Subcutaneous adipose tissue (tissue), 4 donors: ENCODE results near the gene TRAM2. TPM values are rescaled to one million over a fixed set of nuclear protein-coding genes. Genes with fewer than 3 reads are reported as not detected.

ENCODE experiments used
- CTCF ChIP-seq: fragments of 450-650 bp; IDR thresholded peaks from one replicate; pipeline ENCODE4 v1.5.1; 2016; ENCODE audit warnings: low read depth, mild to moderate bottlenecking, control low read depth, antibody characterized with exemption, moderate library complexity
- total RNA-seq, 4 donors: library from RNA; depleted of rRNA; stranded (reverse); fragments of >200 nt; gene quantifications; one replicate each; pipeline ENCODE4 v1.1.0, GENCODE V29; 2016

Gene TRAM2
- total RNA-seq, 4 donors from 2014 or later: 18.3 to 39.1 (median 27.6) TPM

DNA sequence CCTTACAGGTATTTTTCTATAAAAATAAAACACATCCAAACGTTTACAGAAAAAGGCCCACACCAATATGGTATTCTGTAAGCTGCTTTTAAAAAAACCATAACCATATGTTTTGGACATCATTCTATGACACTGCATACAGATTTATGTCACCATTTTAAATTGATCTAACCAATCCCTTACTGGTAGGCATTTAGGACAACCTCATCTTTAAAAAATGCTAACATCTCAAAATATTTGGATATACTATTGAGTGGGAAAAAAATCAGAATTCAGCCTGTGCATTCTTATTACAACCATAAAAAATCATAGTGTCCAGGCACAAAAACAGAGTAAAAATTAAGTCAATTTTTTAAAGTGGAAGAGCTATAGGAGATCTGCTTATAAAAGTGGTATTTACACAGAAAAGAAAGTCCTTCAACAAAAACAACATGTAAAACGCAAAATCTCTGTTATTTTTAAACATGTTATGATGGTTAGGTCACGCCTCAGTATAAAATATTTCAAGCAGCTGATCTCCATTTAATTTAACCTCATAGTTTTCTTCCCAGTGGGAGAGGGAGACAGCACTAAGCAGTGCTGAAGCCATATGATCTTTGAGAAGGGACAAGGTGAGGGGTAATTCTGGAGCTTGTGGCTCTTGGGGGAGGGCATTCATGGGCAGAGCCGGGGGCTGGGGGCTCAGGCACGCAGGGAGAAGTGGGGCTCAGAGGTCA is 21.2 kb downstream of the TRAM2 start:
- TF ChIP-seq CTCF: no peak

- TF ChIP-seq CTCF: no peak
Measured at GRCh38 chr6:52554684-52555280, 22.1 kb downstream of the TRAM2 start.

GRCh38 chr6:52553719-52554118 is 23.1 kb downstream of the TRAM2 start:
- TF ChIP-seq CTCF: no peak

DNA sequence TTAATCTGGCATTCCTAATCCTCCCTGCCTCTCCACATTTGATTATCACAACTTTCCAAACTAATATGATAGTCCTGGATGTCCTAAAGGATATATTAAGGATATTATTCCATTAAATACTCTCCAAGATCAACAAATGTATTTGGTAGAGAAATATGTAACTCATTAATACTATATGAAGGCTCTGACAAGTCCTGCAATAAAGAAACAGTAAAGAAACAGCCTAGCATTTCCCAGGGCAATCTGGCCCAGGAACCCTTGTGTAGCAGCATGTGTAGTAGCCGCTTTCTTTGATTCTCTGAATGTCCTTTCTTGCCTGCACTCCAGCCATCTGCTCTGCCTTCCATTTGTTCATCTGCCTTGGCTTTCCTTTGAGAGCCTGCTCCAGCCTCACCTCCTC is 23.7 kb downstream of the TRAM2 start:
- no peak for TF ChIP-seq CTCF

GRCh38 chr6:52552278-52552643 is 24.6 kb downstream of the TRAM2 start:
- no peak for TF ChIP-seq CTCF

DNA sequence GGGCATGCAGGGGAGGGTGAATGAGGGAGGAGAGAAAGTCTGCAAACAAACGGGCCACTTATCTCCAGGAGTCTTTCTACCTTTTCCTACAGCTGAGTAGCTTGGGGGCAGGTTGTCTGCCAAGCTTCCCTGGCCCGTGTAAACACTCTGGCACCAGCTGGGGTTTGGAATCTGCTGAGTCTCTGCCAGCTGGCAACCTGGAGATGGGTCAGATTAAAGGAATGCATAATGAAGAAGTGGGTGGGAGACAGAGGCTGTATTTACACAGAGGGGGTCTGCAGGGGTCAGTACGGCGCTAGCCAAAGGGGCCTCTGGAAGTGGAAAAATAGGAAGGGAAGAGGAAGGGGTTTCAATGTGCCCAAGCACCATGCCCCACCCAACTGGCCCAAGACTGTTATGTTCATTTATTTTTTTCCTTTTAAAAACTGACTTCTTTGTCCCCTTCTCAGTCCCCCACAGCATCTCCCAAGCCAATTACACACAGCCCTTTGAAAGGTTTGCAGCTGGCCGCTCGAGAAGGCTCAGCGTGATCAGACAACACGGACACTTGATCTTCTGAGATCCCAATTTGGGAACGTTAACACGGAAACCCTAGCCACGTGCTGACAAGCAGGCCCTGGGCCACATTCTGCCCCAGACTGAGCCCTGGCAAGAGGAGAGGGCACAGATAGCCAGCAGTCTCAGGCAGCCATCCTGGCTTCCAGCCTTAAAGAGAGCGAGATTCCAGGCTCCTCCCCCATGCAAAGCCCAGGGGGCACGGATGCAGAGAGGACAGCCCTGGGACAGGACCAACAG is 25.2 kb downstream of the TRAM2 start:
- no peak for TF ChIP-seq CTCF

DNA sequence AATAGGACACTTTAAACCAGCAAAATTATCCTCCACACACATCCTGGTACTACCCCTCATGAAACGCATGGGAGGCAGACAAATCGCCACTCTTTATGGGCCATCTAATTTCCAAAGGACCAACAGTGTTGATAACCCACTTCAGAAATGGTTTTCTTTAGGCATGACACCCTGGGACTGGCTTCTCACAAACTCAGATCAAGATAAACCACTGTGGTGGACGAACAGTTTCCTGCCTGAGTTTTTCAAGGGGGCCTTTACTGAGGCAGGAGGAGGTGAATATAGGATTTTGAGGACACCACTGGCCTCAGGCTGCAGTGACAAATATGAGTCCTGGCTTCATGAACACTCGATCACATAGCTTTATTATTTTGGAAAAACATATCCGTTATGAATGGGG is 26.0 kb downstream of the TRAM2 start:
- no peak for TF ChIP-seq CTCF
